SK-N-MC (cell line): ENCODE data around the gene BCAS3.

Experiments
- EZH2 ChIP-seq: fragments of 200-600 bp; sonication (generic); IDR thresholded peaks from one replicate; pipeline ENCODE4 v1.6.1; 2017; ENCODE audit warnings: antibody characterized with exemption
- POLR2AphosphoS5 ChIP-seq: IDR thresholded peaks from 2 replicates; pipeline ENCODE4 v1.6.1; 2012; ENCODE audit warnings: mild to moderate bottlenecking, low read depth, low read length, borderline replicate concordance

DNA sequence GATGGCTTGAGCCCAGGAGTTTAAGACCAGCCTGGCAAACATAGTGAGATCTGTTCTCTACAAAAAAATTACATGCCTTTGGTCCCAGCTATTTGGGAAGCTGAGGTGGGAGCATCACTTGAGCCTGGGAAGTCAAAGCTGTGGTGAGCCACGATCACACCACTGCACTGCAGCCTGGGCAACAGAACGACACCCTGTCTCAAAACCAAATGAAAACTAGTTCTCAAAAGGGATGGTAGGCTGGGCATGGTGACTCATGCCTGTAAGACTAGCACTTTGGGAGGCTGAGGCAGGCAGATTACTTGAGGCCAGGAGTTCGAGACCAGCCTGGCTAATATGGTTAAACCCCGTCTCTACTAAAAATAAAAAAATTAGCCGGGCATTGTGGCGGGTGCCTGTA is 46.5 kb upstream of the BCAS3 start:
- TF ChIP-seq POLR2AphosphoS5 (no peak), EZH2 (no peak)
